Lower lobe of right lung (tissue), 2 donors: Measurements from ENCODE around the gene TEDC1. TPM values are rescaled to one million over a fixed set of nuclear protein-coding genes. Genes with fewer than 3 reads are reported as not detected.

ENCODE experiments used
- ATAC-seq, 2 donors: fragments of 200-7000 bp; cut with Tn5 transposase; one replicate each; pipeline ENCODE4 v1.9.1; 2020 to 2022; ENCODE audit warnings: mild to moderate bottlenecking in 2 of 2, moderate library complexity in 2 of 2
- DNase-seq: peaks from one replicate; pipeline ENCODE4 v3.0.0-alpha.2; 2020
- H3K27ac ChIP-seq: fragments of 200-600 bp; one replicate; pipeline ENCODE4 v1.8.0; 2022
- H3K27me3 ChIP-seq: fragments of 200-600 bp; one replicate; pipeline ENCODE4 v1.8.0; 2022; ENCODE audit warnings: low read depth
- H3K36me3 ChIP-seq: fragments of 200-600 bp; one replicate; pipeline ENCODE4 v1.8.0; 2022; ENCODE audit warnings: mild to moderate bottlenecking
- H3K4me1 ChIP-seq: fragments of 200-600 bp; one replicate; pipeline ENCODE4 v1.8.0; 2022
- H3K4me3 ChIP-seq: fragments of 200-600 bp; one replicate; pipeline ENCODE4 v1.8.0; 2022; ENCODE audit warnings: mild to moderate bottlenecking
- H3K9me3 ChIP-seq: fragments of 200-600 bp; one replicate; pipeline ENCODE4 v1.8.0; 2022
- intact Hi-C: fragments of 100-400 bp; cut with DNase I; formaldehyde crosslinking; loops from one replicate; pipeline ENCODE4 v1.11.0; 2022
- total RNA-seq: library from RNA; stranded (reverse); fragmentation: NEBNext Ultra II Directional; extraction: Animal tissue kit (Norgen Biotek cat#: 25700); gene quantifications from one replicate; pipeline ENCODE4 v1.2.1, GENCODE V29; 2021
- TF ChIP-seq, protein P1 (sequence below): fragments of 200-600 bp; IDR thresholded peaks from one replicate; pipeline ENCODE4 v1.8.0; 2022; ENCODE audit warnings: antibody characterized with exemption, mild to moderate bottlenecking
- donor health status: DM: no; HTN: yes; CAD: no; lungs with severe emphysema.

Gene TEDC1
- total RNA-seq, 1 donor from 2014 or later, result 10.6 TPM

DNA sequence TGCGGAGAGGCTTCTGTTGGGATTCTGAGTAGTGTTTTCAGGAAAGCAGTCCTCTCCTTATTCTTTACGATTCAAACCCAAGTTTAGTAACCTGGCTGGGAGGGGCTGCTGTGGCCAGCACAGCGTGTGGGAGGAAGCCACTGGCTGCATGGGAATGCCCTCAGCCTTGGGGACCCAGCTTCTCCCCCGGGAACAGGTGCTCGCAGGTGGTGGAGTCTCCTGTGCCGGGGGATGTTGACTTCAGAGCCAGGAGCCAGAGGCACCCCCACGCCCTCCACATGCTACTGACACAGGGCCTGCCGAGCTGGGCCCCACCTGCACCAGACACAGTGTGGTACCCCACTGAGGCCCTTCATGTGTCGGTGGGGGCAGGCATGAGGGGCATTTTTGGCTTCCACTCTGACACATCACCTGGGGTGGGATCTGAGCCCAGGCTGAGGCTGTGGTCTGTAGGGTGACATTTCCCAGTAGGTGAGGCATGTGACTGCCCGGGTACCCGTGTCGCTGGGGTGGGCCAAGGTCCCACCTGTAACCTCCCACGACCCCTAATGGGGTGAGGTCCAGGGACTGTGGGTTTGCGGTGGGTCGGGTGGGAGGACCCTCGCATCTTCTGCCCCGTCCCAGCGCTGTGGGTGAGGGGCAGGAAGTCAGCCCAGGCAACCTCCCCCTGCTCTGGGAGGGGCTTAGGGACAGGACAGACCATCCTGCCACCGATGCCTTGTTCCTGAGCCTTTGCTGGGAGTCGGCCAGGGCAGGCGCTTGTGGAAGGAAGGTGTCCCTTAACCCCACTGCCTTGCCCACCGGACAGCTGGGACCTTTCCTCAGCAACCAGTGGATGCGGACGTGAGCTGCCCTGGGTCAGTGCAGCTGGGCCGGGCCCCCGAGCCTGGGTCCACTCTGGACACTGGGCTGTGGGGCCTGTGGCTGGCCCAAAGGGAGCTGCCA lies 44.9 kb upstream of the TEDC1 start:
- no peak overlapping the region for H3K27ac ChIP-seq
- TF ChIP-seq, protein P1, sequence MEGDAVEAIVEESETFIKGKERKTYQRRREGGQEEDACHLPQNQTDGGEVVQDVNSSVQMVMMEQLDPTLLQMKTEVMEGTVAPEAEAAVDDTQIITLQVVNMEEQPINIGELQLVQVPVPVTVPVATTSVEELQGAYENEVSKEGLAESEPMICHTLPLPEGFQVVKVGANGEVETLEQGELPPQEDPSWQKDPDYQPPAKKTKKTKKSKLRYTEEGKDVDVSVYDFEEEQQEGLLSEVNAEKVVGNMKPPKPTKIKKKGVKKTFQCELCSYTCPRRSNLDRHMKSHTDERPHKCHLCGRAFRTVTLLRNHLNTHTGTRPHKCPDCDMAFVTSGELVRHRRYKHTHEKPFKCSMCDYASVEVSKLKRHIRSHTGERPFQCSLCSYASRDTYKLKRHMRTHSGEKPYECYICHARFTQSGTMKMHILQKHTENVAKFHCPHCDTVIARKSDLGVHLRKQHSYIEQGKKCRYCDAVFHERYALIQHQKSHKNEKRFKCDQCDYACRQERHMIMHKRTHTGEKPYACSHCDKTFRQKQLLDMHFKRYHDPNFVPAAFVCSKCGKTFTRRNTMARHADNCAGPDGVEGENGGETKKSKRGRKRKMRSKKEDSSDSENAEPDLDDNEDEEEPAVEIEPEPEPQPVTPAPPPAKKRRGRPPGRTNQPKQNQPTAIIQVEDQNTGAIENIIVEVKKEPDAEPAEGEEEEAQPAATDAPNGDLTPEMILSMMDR, result no peak
- peaks cover 9% of the 10 kb centered on the region for H3K4me1 ChIP-seq
- intact Hi-C loops, result no loop called here
- no peak for ATAC-seq
- H3K36me3 ChIP-seq, result peaks cover 28% of the 10 kb centered on the region
- H3K4me3 ChIP-seq, result no peak overlapping the region
- no peaks in the 10 kb centered on the region for H3K9me3 ChIP-seq
- no peaks in the 10 kb centered on the region for H3K27me3 ChIP-seq
- DNase-seq, result no peak

DNA sequence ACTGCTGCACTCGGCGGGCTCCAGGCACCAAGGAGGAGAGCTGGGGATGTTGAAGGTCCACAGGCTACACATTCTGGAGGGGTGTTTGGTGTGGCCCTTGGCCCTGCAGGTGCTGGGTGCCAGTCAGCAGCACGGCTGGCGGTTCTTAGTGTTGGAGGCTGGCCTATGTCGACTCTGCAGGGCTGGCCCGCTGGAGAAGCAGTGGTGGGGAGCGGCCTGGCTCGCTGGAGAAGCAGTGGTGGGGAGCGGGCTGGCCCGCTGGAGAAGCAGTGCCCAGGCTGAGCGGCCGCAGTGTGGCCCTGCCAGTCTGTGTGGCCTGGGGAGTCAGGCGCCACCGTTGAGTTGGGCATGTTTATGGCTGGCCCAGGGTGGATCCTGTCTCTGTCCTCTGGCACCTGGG lies 44.1 kb upstream of the TEDC1 start:
- intact Hi-C loops, result no loop called here

DNA sequence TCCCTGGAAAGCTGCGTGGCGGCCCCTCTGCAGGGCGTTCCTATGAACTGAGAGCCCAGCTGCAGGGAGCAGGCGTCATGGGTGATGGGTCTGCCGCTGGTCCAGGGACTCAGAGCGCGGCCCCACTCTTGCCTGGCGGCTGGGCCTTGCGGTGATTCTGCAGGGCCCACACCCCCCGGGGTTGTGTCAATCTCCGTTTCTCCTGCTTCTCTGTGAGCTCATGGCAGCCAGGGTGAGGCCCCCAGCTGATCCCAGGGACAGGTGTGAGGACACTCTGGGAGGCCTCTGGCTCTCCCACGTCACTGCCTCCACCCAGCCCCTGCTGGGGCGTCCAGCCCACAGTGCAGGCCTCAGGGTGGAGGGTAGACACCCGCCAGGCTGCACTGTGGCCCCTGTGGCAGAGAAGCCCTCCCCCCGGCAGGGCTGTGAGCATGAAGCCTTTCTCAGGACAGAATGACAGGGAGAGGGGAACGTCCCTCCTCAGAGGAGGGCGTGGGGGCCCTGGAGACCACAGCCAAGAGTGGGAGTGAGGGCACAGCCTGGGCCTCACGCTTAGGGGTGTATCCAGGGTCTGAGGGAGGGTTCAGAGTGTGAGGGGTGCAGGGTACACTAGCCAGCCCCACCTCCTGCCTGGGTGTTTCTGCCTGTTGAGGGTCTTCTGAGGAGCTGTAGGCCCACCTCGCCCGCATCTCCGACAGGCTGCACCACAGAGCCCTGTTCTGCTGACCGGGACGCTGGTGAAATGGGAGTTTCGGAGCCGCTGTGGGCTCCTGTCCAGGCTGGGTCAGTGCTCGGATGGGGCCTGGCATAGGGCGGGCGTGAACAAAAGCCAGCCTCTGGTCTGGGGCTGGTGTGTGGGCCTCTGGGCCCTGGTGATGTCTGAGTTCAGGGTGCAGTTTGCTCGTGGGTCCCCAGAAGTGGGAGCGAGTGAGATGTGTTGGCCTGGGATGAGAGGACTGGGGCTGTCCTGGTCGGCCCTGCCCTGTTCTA lies 43.1 kb upstream of the TEDC1 start:
- peak overlapping the region; percentile 41 for H3K27ac ChIP-seq
- no peaks in the 10 kb centered on the region for H3K27me3 ChIP-seq
- DNase-seq (no peak), ATAC-seq (peak; percentile 2)
- H3K4me3 ChIP-seq, result no peak overlapping the region
- TF ChIP-seq, protein P1, result no peak
- intact Hi-C loops, result no loop called here
- H3K36me3 ChIP-seq, result peaks cover 23% of the 10 kb centered on the region
- no peaks in the 10 kb centered on the region for H3K9me3 ChIP-seq
- peaks cover 9% of the 10 kb centered on the region for H3K4me1 ChIP-seq

More for the DNA sequence above, 44.1 kb upstream of the TEDC1 start:
- Histone ChIP-seq H3K4me3 (no peak overlapping the region), H3K36me3 (peaks cover 30% of the 10 kb centered on the region), H3K27me3 (no peaks in the 10 kb centered on the region), H3K9me3 (no peaks in the 10 kb centered on the region), H3K4me1 (peaks cover 9% of the 10 kb centered on the region), H3K27ac (no peak overlapping the region)
- TF ChIP-seq, protein P1, result no peak
- no peak for DNase-seq
- ATAC-seq, result no peak

DNA sequence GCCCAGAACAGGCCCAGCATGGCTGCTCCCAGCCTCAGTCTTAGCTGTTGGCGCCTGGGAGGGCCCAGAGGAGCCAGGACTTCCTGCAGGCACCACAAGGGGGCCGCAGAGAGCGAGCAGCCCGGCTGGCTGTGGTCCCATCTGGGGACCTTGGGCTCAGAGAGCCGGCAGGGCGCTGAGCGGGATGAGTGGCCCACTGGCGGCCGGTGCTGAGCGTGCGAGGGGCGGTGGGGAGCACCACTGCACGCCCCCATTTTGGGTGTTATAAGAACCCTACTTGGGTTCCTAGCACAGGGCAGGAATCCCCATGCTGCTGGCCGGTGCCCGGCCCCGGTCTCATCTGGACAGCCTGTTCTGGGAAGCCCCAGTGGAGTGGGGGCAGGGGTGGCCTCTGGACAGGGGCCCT lies 42.3 kb upstream of the TEDC1 start:
- ATAC-seq, result peak; percentile 88 to 92
- H3K4me1 ChIP-seq, result peaks cover 9% of the 10 kb centered on the region
- H3K36me3 ChIP-seq, result peaks cover 27% of the 10 kb centered on the region
- H3K9me3 ChIP-seq, result no peaks in the 10 kb centered on the region
- intact Hi-C loops, result no loop called here
- TF ChIP-seq, protein P1, result peak; percentile 97
- no peak overlapping the region for H3K4me3 ChIP-seq
- DNase-seq, result peak; percentile 79
- H3K27me3 ChIP-seq, result no peaks in the 10 kb centered on the region
- peak overlapping the region; percentile 41 for H3K27ac ChIP-seq
